GM21825 (cell line): Measurements from ENCODE around the gene C4B.
"Not testable (repeated sequence)": the region's sequence is repeated elsewhere in the genome, so short reads cannot be mapped to it uniquely, and the experiment has no call there.

Source experiments
- ATAC-seq: cut with Tn5 transposase; IDR thresholded peaks from one replicate; pipeline ENCODE4 v1.9.1; 2021; ENCODE audit warnings: mild to moderate bottlenecking, moderate library complexity; ENCODE audit not compliant: unreplicated experiment

Gene C4B

DNA sequence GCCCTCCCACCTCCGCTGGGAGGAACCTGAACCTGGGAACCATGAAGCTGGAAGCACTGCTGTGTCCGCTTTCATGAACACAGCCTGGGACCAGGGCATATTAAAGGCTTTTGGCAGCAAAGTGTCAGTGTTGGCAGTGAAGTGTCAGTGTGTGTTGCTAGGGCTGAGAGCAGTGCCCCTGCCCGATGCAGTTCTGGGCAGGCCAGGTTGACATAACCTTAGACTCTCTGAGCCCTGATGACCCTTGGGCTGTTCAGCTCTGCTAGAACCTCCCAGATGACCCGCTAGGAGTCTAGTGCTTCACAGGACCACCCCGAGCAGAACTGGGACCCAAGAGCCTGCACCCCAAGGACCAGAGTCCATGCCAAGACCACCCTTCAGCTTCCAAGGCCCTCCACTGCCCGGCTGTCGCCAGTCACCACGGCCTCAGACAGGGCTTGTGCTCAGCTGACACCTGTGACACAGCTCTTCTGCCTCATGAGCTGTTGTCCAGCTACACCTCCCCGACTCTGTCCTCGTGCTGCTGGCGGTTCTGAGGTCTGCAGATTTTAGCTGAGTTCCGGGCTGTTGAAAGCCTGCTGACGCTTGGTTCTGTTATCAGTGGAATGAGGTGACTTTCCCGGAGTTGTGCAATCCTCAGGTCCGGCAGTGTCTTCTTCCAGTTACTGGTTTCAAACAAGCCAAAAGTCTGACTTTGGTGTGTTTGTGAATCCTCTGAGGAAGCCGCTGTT lies 20.9 kb downstream of the C4B start:
- not testable (repeated sequence) for ATAC-seq

DNA sequence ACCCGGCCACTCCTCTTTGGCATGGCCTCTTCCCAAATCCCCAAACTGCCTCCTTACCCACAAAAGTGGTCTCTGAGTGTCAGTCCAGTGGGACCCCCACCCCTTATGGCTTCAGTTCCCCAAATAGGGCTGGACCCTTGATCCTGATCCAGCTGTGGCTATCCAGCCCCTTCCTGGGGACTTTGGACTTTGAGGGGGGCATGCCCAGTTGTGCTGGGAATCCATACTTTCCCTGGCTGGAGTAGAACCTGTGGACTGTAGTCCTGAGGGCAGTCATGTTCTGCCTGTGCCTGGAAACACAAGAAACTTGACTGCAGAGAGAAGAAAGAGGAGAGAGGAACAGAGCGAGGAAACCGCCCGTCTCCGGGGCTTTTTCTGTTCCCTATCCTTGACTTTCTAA lies 22.5 kb downstream of the C4B start:
- not testable (repeated sequence) for ATAC-seq

DNA sequence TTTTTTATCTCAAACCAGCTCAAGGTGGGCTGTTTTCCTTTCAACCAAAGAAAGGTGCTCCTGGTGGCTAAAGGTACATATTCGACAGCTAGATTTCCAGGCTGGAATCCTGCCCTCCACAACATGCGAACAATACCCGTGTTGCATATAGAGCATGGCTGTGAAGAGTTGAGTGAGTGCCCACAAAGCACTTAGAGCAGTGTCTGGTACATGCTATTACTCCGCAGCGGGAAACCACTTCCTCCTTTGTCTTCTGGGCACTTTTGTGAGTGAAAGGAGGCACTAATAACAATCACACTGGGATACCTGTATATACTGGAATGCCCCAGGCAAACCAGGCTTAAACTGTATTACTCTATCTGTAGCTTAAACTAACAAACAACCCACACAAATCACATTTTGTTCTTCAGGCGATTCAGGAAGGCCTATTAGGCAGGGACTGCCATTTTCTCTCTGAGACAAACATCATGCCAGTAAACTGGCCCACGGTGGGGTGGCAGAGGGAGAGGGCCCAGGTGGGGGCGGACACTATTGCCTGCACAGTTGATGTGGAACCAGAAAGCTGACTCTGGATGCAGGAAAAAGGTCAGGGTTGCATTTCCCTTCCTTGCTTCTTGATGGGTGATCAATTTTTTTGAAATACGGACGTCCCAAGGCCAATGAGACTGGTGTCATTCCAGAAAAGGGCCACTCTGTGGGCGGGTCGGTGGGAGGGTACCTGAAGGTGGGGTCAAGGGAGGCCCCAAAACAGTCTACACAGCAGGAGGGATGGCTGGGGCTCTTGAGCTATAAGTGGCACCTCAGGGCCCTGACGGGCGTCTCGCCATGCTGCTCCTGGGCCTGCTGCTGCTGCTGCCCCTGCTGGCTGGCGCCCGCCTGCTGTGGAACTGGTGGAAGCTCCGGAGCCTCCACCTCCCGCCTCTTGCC lies 23.3 kb downstream of the C4B start, which contains the start of gene CYP21A2:
CYP21A2 (plus strand) TSS at position 818 of the 927 bp plus-strand sequence; CDS start at position 826, 8 bp downstream.
- not testable (repeated sequence) for ATAC-seq

DNA sequence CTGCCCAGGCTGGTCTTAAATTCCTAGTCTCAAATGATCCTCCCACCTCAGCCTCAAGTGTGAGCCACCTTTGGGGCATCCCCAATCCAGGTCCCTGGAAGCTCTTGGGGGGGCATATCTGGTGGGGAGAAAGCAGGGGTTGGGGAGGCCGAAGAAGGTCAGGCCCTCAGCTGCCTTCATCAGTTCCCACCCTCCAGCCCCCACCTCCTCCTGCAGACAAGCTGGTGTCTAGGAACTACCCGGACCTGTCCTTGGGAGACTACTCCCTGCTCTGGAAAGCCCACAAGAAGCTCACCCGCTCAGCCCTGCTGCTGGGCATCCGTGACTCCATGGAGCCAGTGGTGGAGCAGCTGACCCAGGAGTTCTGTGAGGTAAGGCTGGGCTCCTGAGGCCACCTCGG lies 24.3 kb downstream of the C4B start:
- ATAC-seq, result not testable (repeated sequence)

DNA sequence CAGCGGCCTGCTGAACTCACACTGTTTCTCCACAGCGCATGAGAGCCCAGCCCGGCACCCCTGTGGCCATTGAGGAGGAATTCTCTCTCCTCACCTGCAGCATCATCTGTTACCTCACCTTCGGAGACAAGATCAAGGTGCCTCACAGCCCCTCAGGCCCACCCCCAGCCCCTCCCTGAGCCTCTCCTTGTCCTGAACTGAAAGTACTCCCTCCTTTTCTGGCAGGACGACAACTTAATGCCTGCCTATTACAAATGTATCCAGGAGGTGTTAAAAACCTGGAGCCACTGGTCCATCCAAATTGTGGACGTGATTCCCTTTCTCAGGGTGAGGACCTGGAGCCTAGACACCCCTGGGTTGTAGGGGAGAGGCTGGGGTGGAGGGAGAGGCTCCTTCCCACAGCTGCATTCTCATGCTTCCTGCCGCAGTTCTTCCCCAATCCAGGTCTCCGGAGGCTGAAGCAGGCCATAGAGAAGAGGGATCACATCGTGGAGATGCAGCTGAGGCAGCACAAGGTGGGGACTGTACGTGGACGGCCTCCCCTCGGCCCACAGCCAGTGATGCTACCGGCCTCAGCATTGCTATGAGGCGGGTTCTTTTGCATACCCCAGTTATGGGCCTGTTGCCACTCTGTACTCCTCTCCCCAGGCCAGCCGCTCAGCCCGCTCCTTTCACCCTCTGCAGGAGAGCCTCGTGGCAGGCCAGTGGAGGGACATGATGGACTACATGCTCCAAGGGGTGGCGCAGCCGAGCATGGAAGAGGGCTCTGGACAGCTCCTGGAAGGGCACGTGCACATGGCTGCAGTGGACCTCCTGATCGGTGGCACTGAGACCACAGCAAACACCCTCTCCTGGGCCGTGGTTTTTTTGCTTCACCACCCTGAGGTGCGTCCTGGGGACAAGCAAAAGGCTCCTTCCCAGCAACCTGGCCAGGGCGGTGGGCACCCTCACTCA lies 25.0 kb downstream of the C4B start:
- ATAC-seq, result not testable (repeated sequence)

DNA sequence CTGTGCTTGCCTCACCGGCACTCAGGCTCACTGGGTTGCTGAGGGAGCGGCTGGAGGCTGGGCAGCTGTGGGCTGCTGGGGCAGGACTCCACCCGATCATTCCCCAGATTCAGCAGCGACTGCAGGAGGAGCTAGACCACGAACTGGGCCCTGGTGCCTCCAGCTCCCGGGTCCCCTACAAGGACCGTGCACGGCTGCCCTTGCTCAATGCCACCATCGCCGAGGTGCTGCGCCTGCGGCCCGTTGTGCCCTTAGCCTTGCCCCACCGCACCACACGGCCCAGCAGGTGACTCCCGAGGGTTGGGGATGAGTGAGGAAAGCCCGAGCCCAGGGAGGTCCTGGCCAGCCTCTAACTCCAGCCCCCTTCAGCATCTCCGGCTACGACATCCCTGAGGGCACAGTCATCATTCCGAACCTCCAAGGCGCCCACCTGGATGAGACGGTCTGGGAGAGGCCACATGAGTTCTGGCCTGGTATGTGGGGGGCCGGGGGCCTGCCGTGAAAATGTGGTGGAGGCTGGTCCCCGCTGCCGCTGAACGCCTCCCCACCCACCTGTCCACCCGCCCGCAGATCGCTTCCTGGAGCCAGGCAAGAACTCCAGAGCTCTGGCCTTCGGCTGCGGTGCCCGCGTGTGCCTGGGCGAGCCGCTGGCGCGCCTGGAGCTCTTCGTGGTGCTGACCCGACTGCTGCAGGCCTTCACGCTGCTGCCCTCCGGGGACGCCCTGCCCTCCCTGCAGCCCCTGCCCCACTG lies 25.9 kb downstream of the C4B start:
- not testable (repeated sequence) for ATAC-seq

DNA sequence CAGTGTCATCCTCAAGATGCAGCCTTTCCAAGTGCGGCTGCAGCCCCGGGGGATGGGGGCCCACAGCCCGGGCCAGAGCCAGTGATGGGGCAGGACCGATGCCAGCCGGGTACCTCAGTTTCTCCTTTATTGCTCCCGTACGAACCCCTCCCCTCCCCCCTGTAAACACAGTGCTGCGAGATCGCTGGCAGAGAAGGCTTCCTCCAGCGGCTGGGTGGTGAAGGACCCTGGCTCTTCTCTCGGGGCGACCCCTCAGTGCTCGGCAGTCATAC lies 26.4 kb downstream of the C4B start:
- not testable (repeated sequence) for ATAC-seq

DNA sequence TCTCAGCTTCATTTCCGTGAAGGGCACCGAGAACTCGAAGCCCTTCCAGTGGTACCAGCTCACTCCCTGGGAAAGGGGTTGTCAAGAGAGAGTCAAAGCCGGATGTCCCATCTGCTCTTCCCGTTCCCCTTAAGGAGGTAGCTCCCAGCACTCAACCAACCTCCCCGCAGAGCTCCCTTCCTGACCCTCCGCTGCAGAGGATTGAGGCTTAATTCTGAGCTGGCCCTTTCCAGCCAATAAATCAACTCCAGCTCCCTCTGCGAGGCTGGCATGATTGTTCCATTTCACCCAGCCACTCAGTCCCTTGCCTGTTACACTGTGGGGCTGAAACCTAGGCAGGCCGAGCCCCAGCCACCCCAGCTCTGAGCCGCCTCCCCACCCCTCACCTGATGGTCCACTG lies 26.8 kb downstream of the C4B start:
- not testable (repeated sequence) for ATAC-seq

DNA sequence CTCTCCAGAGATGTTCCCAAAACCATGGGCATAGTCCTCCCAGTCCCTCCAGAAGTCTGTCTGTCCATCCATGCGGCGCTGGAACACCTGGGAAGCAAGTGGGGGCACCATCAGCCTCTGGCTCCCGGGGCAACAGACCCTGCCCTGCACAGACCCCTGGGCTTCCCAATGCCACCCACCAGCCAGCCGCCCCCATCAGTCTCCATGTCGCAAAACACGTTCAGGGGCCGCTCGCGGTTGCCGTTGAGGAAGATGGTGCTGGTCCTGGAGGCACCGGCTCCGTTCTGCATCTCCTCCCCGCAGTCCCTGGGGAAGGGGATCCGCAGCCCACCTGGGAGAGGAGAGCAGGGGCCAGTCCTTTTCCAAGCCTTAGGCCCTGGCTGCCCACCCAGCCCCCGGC lies 27.7 kb downstream of the C4B start:
- ATAC-seq, result not testable (repeated sequence)

DNA sequence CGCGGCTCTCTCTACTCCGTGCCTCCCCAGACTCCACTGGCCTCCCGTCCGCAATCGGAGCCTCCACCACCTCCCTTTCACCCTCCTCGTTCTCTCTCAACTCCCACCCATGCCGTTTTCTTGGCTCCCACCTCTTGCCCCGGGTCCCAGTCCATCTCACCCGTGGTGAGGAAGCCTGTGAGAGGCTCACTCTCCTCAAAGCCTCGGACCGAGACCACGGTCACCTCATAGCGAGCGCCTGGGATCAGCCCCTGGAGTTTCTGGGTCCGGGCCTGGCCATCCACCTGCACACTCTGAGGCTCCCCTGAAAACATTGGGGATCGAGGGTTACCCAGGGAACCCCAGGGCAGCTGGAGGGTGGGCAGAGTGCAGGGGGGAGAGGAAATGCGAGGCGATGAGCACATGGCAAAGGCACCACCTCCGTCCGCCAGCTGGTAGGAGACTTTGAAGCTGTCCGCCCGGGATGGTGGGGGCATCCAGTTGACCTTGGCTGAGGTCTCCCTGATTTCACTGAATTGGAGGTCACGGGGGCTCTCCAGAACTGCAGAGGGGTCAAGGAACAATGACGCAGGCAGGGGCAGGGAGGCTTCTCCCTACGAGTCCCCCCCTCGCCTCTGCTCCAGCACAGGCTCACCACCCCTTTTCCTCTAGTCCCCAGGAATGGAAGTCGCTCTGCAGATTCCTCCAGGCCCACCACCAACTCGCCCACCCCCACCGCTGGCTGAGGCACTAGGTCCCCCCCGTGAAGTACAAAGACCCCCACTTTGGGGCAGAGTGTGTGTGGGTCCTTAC lies 29.2 kb downstream of the C4B start:
- not testable (repeated sequence) for ATAC-seq

DNA sequence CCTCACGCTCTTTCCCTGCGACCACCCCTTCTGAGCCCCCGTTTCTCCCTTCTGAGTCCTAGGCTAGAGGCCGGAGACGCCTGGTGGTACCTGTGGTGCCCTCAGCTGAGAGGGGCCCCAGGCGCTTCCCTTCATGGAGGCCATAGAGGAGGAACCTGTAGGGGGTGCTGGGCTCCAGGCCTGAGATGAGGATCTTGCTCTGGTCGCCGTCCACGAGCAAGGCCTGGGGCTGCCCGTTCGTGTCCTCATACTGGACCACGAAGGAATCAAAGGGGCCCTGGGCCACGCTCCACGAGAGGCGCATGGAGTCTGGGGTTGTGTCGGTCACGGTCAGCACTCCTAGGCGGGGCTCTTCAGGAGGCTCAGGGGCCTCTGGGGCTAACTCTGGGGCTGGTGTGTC lies 30.3 kb downstream of the C4B start:
- not testable (repeated sequence) for ATAC-seq

DNA sequence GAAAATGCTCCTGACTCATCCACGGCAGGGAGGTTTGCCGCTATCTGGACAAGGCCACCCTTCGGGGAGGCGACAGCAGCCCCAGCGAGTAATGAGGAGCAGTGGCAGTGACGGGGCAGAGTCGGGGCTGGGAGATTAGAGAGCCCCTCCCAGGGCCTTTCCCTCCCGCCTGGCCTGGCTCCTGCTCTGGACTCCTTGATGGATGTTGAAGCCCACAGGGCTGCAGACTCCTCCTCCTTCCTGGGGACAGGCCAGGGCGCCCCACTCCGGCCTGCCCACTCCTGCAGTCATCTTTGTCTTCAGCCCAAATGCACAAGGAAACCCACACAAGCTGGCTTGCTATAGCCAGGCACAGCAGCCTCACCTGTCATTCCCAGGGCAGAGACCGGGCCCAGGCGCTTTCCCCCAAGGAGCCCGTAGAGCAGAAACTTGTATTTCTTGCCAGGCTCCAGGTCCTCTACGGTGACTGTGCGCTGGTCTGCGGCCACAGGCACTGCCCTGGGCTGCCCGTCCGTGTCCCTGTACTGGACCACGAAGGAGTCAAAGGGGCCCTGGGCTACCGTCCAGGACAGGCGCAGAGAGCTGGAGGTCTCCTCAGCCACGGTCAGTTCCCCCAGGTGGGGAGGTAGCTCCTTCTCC lies 31.3 kb downstream of the C4B start:
- no peak for ATAC-seq

DNA sequence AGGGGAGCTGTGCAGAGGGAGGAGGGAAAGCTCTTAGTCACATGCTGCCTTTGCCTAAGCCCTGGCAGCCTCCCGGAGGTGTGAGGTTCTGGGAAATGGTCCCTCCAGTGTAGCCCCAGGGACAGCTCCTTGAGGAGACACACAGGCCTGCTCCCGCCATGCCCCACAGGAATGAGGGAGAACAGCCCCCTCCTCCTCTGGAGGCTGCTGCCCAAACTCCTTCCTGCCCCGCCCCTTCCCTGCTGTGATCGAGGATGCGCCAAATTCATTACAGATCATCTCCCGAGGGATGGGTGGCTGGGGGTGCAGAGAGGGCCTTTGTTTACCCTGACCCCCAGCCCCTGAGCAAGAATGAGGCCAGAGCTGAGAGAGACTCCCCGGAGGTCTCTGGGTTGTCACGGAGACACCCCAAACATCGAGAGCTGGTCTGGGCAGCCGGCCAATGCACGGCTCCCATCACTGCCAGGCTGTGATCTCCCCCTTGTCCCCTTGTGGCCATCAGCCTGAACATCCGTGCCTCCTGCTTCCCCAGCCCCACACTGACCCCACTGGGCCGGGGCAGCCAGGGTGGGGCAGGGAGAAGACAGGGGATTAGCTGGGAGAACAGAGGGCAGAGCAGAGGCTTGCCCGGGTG lies 32.0 kb downstream of the C4B start:
- ATAC-seq, result no peak

DNA sequence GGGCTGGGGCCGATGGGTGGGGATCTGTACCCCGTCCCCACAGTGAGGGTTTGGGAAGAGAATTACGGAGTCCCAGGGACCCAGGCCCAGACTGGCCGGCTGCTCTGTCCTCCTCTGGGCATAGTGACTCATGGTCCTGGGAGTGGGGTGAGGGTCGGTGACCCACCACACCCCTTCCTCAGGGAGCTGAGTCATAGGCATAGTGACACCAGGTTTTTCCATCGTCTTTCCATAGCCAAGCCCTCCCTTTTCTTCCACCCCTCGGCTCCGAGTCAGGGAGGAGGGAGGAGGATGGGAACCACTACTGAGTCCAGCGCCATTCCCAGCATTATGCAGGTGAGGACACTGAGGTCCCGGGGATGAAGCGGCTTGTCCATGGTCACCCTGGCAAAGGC lies 32.5 kb downstream of the C4B start:
- no peak for ATAC-seq

DNA sequence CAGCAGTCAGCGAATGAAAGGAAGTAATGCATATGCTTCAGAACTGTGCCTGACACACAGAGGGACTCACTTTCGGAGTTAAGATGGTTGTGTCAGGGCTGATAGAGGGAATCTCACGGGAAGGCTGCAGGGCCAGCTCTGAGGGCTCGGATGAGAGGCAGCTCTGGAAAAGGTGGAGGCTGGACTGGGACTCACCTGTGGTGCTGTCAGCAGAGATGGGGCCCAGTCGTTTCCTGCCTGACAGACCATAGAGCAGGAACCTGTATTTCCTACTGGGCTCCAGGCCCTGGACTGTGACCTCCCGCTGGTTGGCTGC lies 32.9 kb downstream of the C4B start:
- ATAC-seq, result no peak

DNA sequence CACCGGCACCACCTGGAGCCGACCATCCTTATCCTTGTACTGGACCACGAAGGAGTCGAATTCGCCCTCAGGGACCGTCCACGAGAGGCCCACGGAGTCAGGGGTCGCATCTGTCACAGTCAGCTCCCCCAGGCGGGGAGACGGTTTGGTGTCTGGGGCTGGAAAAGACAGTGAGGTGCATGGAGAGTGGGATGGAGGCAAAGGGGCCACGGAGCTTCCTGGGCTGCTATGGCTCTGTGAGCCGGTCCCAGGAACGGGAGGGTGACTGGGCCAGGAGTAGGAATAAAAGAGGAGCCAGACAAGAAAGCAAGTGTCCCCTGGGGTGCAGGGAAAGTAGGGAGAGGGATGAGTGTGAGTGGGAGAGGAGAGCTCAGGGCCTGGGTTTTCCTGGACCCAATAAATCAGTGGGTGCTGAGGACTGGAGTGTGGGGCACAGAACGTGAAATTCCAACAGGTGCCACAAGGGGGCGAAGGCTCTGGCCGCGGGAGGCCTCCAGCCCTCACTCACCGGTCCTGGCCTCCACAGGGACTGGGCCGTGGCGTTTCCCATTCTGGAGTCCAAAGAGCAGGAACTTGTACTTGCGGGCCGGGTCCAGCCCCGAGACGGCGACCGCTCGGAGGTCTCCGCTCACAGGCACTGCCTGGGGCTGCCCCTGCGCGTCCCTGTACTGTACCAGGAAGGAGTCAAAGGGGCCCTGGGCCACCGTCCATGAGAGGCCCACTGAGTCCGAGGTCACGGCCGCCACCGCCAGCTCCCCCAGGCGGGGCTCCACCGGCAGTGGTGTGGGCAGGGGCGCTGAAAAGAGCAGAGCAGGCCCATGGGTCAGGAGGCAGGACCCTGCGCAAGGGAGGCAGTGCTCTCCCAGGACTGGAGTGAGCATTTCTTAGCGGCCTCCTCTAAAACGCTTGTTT lies 33.5 kb downstream of the C4B start:
- no peak for ATAC-seq

DNA sequence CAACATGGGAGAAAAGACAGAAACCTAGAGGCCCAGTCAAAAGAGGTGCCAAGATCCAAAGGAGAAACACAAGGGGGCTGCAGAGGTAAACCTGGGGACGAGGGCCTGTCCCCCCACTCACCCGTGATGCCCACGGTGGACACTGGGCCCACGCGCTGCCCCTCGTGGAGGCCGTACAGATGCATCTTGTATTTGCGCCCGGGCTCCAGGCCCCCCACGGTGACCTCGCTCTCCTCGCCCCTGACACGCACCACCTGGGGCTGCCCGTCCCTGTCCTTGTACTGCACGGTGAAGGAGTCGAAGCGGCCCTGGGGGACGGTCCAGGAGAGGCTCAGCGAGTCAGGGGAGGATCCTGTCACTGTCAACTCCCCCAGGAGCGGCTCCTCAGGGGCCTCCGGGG lies 34.6 kb downstream of the C4B start:
- ATAC-seq, result not testable (repeated sequence)

DNA sequence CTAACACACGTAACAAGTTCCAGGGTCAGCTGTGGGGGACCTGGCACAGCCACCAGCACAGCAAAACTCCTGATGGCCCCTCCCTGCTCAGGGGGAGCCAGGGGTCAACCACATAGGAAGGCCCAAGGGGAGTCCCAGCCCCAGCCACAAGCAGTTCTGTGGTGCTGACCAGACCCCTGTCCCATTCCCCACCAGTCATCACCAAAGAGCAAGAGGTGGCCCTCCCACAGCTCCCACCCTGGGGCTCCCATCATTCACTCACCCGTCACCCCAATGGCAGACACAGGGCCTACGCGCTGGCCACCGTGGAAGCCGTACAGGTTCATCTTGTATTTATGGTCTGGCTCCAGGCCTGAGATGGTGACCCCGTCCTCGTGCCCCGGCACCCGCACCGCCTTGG lies 35.1 kb downstream of the C4B start:
- not testable (repeated sequence) for ATAC-seq
